UCSD-AML1 (cell line): ENCODE data around the gene ZNF385D.
"Not testable (repeated sequence)": the region's sequence is repeated elsewhere in the genome, so short reads cannot be mapped to it uniquely, and the experiment has no call there.

ENCODE experiments used
- DNase-seq: peaks from one replicate; lab custom pipeline; 2025; ENCODE audit not compliant: unreplicated experiment; lab: John Stamatoyannopoulos, UW

ZNF385D gene

GRCh38 chr3:21392526-21392925, 358.5 kb downstream of the ZNF385D start:
- no peak for DNase-seq

DNA sequence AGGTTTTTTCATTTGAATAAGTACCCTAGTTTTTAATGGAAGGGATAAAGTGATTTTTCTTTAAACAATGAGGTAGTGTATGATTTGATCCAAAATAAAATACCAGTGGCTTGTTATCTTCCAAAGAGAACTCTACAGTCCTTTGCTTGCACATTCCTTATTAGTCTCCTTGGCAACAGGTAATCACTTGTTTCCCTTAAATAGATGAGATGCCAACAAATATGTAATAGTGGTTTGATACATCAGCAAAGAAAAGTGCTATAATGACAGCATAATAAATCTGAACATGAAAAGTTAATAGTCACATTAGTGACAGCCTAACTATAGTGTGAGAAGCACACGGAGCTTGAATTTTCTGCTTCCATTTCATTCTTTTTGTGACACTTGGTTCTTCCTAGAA, 360.2 kb downstream of the ZNF385D start:
- DNase-seq: no peak

DNA sequence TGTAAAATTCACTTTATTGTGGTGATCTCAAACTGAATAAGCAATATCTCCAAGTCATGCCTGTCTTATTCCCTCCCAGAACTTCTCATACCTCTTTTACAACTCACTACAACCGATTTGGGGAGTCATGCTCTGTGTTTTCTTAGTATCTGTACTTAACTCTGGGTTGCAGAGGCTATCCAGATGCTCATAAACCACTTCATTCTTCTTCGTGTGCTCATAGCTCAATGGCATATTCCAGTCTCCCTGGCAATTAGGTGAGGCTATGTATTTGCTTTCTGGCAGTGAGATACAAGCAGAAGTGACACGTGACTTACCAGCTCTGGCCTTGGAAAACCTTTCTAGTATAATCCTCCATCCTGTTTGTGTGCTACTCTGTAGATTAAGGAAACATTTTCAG, 360.9 kb downstream of the ZNF385D start:
- DNase-seq: no peak

GRCh38 chr3:21387142-21387826, 363.7 kb downstream of the ZNF385D start:
- DNase-seq: not testable (repeated sequence)

DNA sequence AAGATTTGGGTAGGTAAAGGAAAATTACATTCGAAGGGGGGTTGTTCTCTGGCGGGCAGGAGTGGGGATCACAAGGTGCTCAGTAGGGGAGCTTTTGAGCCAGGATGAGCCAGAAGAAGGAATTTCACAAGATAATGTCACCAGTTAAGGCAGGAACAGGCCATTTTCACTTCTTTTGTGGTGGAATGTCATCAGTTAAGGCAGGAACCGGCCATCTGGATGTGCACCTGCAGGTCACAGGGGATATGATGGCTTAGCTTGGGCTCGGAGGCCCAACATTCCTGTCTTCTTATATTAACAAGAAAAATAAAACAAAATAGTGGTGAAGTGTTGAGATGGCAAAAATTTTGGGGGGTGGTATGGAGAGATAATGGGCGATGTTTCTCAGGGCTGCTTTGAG, 373.0 kb downstream of the ZNF385D start:
- not testable (repeated sequence) for DNase-seq

- DNase-seq: no peak
Measured at GRCh38 chr3:21377071-21377769, 373.8 kb downstream of the ZNF385D start.

GRCh38 chr3:21372316-21372715, 378.7 kb downstream of the ZNF385D start:
- DNase-seq: no peak
